ENCODE results near the gene RNLS. TPM values are rescaled to one million over a fixed set of nuclear protein-coding genes. Genes with fewer than 3 reads are reported as not detected.

RNLS gene
- total RNA-seq, 1 experiment from 2014 or later: 11.4 TPM

DNA sequence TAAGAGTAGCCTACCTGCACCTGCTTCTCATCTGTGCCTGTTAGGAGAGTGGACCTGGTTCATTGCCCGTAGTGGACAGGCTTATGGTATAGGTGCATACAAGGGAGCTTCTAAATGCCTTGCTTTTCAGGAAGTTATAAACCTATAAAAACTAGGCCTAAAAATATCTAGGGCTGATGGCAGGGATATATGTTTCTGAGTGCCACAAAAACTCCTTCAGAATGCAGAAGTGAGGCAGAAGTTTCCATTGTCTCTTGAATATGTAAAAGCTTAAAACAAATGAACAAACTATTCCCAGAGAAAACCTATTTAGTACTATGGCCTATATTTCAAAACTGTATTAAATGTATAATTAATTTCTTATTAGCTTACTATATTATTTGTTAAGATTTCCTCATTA lies 91.8 kb downstream of the RNLS start:
- no TSS peak for BruUV-seq (replicated peaks)
- ATAC-seq (no peak), DNase-seq (ENCODE audit: low read depth, low spot score) (no peak)
- in situ Hi-C loops (cut with HindIII; ENCODE audit: low pct_unique_long_range_greater_than_20kb, low sequenced_read_pairs): no loop called here
- H3K27me3 ChIP-seq (ENCODE audit: control insufficient read depth, insufficient read depth, low read length): no peaks in the 10 kb centered on the region
- ChIA-PET CTCF (no interaction called here), POLR2A (no interaction called here)
- H3K27ac ChIP-seq (ENCODE audit: low read length): no peak overlapping the region
- no peak overlapping the region for H3K4me3 ChIP-seq (ENCODE audit: low read depth in 2 of 2, low read length in 2 of 2)
- intact Hi-C loops (cut with micrococcal nuclease; ENCODE audit: unreplicated experiment): no loop called here
- TF ChIP-seq, protein P1, sequence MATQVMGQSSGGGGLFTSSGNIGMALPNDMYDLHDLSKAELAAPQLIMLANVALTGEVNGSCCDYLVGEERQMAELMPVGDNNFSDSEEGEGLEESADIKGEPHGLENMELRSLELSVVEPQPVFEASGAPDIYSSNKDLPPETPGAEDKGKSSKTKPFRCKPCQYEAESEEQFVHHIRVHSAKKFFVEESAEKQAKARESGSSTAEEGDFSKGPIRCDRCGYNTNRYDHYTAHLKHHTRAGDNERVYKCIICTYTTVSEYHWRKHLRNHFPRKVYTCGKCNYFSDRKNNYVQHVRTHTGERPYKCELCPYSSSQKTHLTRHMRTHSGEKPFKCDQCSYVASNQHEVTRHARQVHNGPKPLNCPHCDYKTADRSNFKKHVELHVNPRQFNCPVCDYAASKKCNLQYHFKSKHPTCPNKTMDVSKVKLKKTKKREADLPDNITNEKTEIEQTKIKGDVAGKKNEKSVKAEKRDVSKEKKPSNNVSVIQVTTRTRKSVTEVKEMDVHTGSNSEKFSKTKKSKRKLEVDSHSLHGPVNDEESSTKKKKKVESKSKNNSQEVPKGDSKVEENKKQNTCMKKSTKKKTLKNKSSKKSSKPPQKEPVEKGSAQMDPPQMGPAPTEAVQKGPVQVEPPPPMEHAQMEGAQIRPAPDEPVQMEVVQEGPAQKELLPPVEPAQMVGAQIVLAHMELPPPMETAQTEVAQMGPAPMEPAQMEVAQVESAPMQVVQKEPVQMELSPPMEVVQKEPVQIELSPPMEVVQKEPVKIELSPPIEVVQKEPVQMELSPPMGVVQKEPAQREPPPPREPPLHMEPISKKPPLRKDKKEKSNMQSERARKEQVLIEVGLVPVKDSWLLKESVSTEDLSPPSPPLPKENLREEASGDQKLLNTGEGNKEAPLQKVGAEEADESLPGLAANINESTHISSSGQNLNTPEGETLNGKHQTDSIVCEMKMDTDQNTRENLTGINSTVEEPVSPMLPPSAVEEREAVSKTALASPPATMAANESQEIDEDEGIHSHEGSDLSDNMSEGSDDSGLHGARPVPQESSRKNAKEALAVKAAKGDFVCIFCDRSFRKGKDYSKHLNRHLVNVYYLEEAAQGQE (IDR thresholded peaks at IDR 0.05; ENCODE audit: insufficient read depth in 1 of 2, low read depth in 2 of 2, low read length in 1 of 2): no peak
- TF ChIP-seq SIN3A (IDR thresholded peaks at IDR 0.05; ENCODE audit: borderline replicate concordance, insufficient read depth, low read depth, low read length) (no peak), POLR2AphosphoS5 (IDR thresholded peaks at IDR 0.05; ENCODE audit: low read depth, low read length) (no peak), TCF7L2 (IDR thresholded peaks at IDR 0.05; ENCODE audit: low read depth, low read length) (no peak)
- TF ChIP-seq, protein P2, sequence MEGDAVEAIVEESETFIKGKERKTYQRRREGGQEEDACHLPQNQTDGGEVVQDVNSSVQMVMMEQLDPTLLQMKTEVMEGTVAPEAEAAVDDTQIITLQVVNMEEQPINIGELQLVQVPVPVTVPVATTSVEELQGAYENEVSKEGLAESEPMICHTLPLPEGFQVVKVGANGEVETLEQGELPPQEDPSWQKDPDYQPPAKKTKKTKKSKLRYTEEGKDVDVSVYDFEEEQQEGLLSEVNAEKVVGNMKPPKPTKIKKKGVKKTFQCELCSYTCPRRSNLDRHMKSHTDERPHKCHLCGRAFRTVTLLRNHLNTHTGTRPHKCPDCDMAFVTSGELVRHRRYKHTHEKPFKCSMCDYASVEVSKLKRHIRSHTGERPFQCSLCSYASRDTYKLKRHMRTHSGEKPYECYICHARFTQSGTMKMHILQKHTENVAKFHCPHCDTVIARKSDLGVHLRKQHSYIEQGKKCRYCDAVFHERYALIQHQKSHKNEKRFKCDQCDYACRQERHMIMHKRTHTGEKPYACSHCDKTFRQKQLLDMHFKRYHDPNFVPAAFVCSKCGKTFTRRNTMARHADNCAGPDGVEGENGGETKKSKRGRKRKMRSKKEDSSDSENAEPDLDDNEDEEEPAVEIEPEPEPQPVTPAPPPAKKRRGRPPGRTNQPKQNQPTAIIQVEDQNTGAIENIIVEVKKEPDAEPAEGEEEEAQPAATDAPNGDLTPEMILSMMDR (IDR thresholded peaks at IDR 0.05): no peak
- no peaks in the 10 kb centered on the region for H3K9me3 ChIP-seq (ENCODE audit: control insufficient read depth, insufficient read depth, low read depth, low read length)
- H3K4me1 ChIP-seq (ENCODE audit: control insufficient read depth, insufficient read depth, low read length): no peaks in the 10 kb centered on the region
- H3K36me3 ChIP-seq (ENCODE audit: control insufficient read depth, insufficient read depth, low read length): no peaks in the 10 kb centered on the region

DNA sequence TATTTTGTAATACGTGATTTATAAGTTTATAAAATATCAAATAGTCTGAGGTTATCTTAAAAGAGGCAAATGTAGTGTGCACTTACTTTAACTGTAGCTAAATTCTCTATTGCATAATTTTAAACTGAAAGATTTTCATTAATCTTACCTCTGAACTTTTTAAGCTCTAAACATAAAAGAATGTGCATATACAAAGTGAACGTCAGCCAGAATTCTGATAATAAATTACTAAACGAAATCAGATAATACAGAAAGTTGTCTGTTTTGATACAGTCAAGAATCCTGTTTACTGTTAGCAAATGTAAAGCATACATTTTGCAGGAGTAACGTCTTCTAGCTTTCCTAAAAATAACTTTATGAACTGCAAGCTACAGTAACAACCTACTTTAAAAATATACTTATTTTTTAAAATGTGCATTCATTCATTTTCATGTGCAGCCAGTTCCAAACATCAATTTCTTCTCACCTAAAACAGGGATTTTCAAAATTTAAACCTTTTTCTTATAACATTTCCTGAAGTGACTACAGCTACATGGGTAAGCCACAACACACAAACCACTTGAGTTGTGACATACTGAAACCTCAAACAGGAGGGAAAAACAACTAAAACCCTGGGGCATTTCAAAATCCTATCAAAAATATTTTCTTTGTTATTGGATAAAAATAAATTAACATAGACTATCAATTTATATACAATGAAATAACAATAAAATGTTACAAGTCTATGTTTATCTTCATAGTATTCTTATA lies 92.7 kb downstream of the RNLS start:
- Histone ChIP-seq H3K4me1 (ENCODE audit: control insufficient read depth, insufficient read depth, low read length) (no peaks in the 10 kb centered on the region), H3K27ac (ENCODE audit: low read length) (no peak overlapping the region), H3K36me3 (ENCODE audit: control insufficient read depth, insufficient read depth, low read length) (no peaks in the 10 kb centered on the region), H3K9me3 (ENCODE audit: control insufficient read depth, insufficient read depth, low read depth, low read length) (no peaks in the 10 kb centered on the region), H3K4me3 (ENCODE audit: low read depth in 2 of 2, low read length in 2 of 2) (no peak overlapping the region), H3K27me3 (ENCODE audit: control insufficient read depth, insufficient read depth, low read length) (no peaks in the 10 kb centered on the region)
- ATAC-seq (no peak), DNase-seq (ENCODE audit: low read depth, low spot score) (no peak)
- ChIA-PET POLR2A (no interaction called here), CTCF (no interaction called here)
- in situ Hi-C loops (cut with HindIII; ENCODE audit: low pct_unique_long_range_greater_than_20kb, low sequenced_read_pairs) (no loop called here), intact Hi-C loops (cut with micrococcal nuclease; ENCODE audit: unreplicated experiment) (no loop called here)
- BruUV-seq (replicated peaks): no TSS peak
- TF ChIP-seq, protein P1 (IDR thresholded peaks at IDR 0.05; ENCODE audit: insufficient read depth in 1 of 2, low read depth in 2 of 2, low read length in 1 of 2): no peak
- TF ChIP-seq SIN3A (IDR thresholded peaks at IDR 0.05; ENCODE audit: borderline replicate concordance, insufficient read depth, low read depth, low read length) (no peak), POLR2AphosphoS5 (IDR thresholded peaks at IDR 0.05; ENCODE audit: low read depth, low read length) (no peak), TCF7L2 (IDR thresholded peaks at IDR 0.05; ENCODE audit: low read depth, low read length) (no peak)
- TF ChIP-seq, protein P2 (IDR thresholded peaks at IDR 0.05): no peak

All from Panc1 (cell line).